HepG2 (cell line): ENCODE measurements around the gene CCDC142. TPM values are rescaled to one million over a fixed set of nuclear protein-coding genes. Genes with fewer than 3 reads are reported as not detected.

Experiments
- FIP1L1 ChIP-seq: fragments of 200-400 bp; formaldehyde crosslinking; IDR thresholded peaks from 2 replicates; pipeline ENCODE4 v1.6.1; 2018; ENCODE audit warnings: low read depth, mild to moderate bottlenecking, low read length, moderate library complexity, borderline replicate concordance; ENCODE audit not compliant: insufficient read depth
- GATA4 ChIP-seq: sonication (generic); IDR thresholded peaks from 2 replicates; pipeline ENCODE4 v1.6.1; 2016; ENCODE audit warnings: antibody characterized with exemption, low read depth, borderline replicate concordance
- HOMEZ ChIP-seq: IDR thresholded peaks from 2 replicates; pipeline ENCODE4 v1.6.1; 2016; ENCODE audit warnings: low read depth
- MAFG ChIP-seq: sonication (generic); formaldehyde crosslinking; IDR thresholded peaks from 2 replicates; pipeline ENCODE4 v1.5.1; 2020; ENCODE audit warnings: mild to moderate bottlenecking, missing genetic modification reagents
- MIER2 ChIP-seq: IDR thresholded peaks from 2 replicates; pipeline ENCODE4 v1.6.1; 2016; ENCODE audit warnings: missing biosample characterization, missing genetic modification reagents
- MYPOP ChIP-seq: sonication (generic); formaldehyde crosslinking; IDR thresholded peaks from 2 replicates; pipeline ENCODE4 v1.8.1; 2023; ENCODE audit warnings: mild to moderate bottlenecking, moderate library complexity, missing genetic modification reagents
- NFE2L1 ChIP-seq: sonication (generic); formaldehyde crosslinking; IDR thresholded peaks from 2 replicates; pipeline ENCODE4 v1.4.0; 2020; ENCODE audit warnings: missing genetic modification reagents, mild to moderate bottlenecking, borderline replicate concordance
- NR0B2 ChIP-seq: sonication (generic); formaldehyde crosslinking; IDR thresholded peaks from 2 replicates; pipeline ENCODE4 v1.4.0; 2020; ENCODE audit warnings: mild to moderate bottlenecking, missing genetic modification reagents
- PHF20 ChIP-seq: sonication (generic); formaldehyde crosslinking; IDR thresholded peaks from 2 replicates; pipeline ENCODE4 v1.5.0; 2020; ENCODE audit warnings: mild to moderate bottlenecking, missing genetic modification reagents
- PHF21A ChIP-seq: sonication (generic); formaldehyde crosslinking; IDR thresholded peaks from 2 replicates; pipeline ENCODE4 v1.5.0; 2020; ENCODE audit warnings: mild to moderate bottlenecking, missing genetic modification reagents
- REXO4 ChIP-seq: sonication (generic); formaldehyde crosslinking; IDR thresholded peaks from 2 replicates; pipeline ENCODE4 v1.8.0; 2022; ENCODE audit warnings: missing genetic modification reagents, mild to moderate bottlenecking, borderline replicate concordance
- SIX4 ChIP-seq: sonication (generic); formaldehyde crosslinking; IDR thresholded peaks from 2 replicates; pipeline ENCODE4 v1.4.0; 2020; ENCODE audit warnings: missing genetic modification reagents
- SKI ChIP-seq: fragments of 450-650 bp; IDR thresholded peaks from one replicate; pipeline ENCODE4 v1.6.1; 2018; ENCODE audit warnings: mild to moderate bottlenecking; ENCODE audit not compliant: partially characterized antibody
- YEATS2 ChIP-seq: sonication (generic); formaldehyde crosslinking; IDR thresholded peaks from 2 replicates; pipeline ENCODE4 v1.4.0; 2020; ENCODE audit warnings: missing genetic modification reagents, borderline replicate concordance
- YEATS4 ChIP-seq: sonication (generic); formaldehyde crosslinking; IDR thresholded peaks from 2 replicates; pipeline ENCODE4 v1.4.0; 2020; ENCODE audit warnings: missing genetic modification reagents, borderline replicate concordance
- ZNF138 ChIP-seq: sonication (generic); formaldehyde crosslinking; IDR thresholded peaks from 2 replicates; pipeline ENCODE4 v1.5.0; 2020; ENCODE audit warnings: mild to moderate bottlenecking, low read depth, missing genetic modification reagents
- ZNF280D ChIP-seq: sonication (generic); formaldehyde crosslinking; IDR thresholded peaks from 2 replicates; pipeline ENCODE4 v1.5.1; 2020; ENCODE audit warnings: mild to moderate bottlenecking, missing genetic modification reagents
- ZNF292 ChIP-seq: sonication (generic); formaldehyde crosslinking; IDR thresholded peaks from 2 replicates; pipeline ENCODE4 v1.8.1; 2022; ENCODE audit warnings: mild to moderate bottlenecking, low read depth, missing genetic modification reagents, borderline replicate concordance
- polyA plus RNA-seq, 8 experiments: library from polyadenylated mRNA; depleted of rRNA in 3 of 8; stranded (reverse) in 7 of 8; unstranded in 1 of 8; fragments of >200 nt; fragmentation: Illumina TruSeq in 4 of 8; extraction: Trizol in 4 of 8; gene quantifications; 2 replicates each; pipeline versions ENCODE4 v1.2.1 to v1.2.3, GENCODE V29; 2011 to 2016; ENCODE audit warnings: low read depth in 4 of 8, missing spikeins in 1 of 8, mixed read lengths in 1 of 8; ENCODE audit not compliant: insufficient read depth in 1 of 8
- total RNA-seq, 5 experiments: library from RNA; depleted of rRNA; stranded (reverse); fragments of >200 nt; fragmentation: Illumina TruSeq; extraction: Trizol; gene quantifications; 2 replicates each; pipeline ENCODE4 v1.2.3, GENCODE V29; 2016; ENCODE audit warnings: low read depth in 1 of 5

The CCDC142 gene
- total and polyA plus RNA-seq, 2 of the 13 experiments (the other 11 are each of a cell fraction or from before 2014, with no cell fraction given): 14.7 to 30.4 TPM

- TF ChIP-seq ZNF280D (CRISPR knock-in tag) (no peak), REXO4 (no peak), ZNF292 (CRISPR knock-in tag) (no peak), MAFG (CRISPR knock-in tag) (no peak), YEATS2 (CRISPR knock-in tag) (peak; percentile 76; the same call in 1 of the 2 replicates), HOMEZ (CRISPR knock-in tag) (peak; percentile 87), FIP1L1 (no peak), GATA4 (no peak; the same call in 1 of the 2 replicates), YEATS4 (CRISPR knock-in tag) (peak; percentile 87), ZNF138 (CRISPR knock-in tag) (peak; percentile 77; the same call in 1 of the 2 replicates), NFE2L1 (CRISPR knock-in tag) (no peak), PHF21A (CRISPR knock-in tag) (no peak), MIER2 (peak; percentile 45; the same call in 1 of the 2 replicates), SKI (no peak), SIX4 (CRISPR knock-in tag) (no peak), MYPOP (CRISPR knock-in tag) (0 out of 2 replicates have a peak, but pooled peaks have one; percentile 11), NR0B2 (CRISPR knock-in tag) (no peak), PHF20 (CRISPR knock-in tag) (0 out of 2 replicates have a peak, but pooled peaks have one; percentile 22)
These were observed 43.2 kb upstream of the CCDC142 start, which contains the start of gene DQX1 (continued) for GRCh38 chr2:74525717-74526648.
